ENCODE measurements around the gene PRR16. TPM values are rescaled to one million over a fixed set of nuclear protein-coding genes. Genes with fewer than 3 reads are reported as not detected.
A peak's percentile ranks its signal among the peaks of the same experiment; 100 is the strongest.
"Not testable (repeated sequence)": the region's sequence is repeated elsewhere in the genome, so short reads cannot be mapped to it uniquely, and the experiment has no call there.

The PRR16 gene
- total and polyA plus RNA-seq, 2 experiments from 2014 or later: 1.0 to 1.7 TPM

- TF ChIP-seq CREB1 (CRISPR knock-in tag; IDR thresholded peaks at IDR 0.05; ENCODE audit: low read depth) (peak; percentile 10; the same call in 1 of the 2 replicates), CTCF (conservative IDR thresholded peaks at IDR 0.05; ENCODE audit: low read depth in 2 of 2) (peak; percentile 71 to 85), ETS1 (IDR thresholded peaks at IDR 0.05) (no peak)
- H3K4me2 ChIP-seq: no peak overlapping the region
- Mint-ChIP-seq H3K9me3 (peaks cover 11% of the 10 kb centered on the region), H3K27me3 (ENCODE audit: insufficient read depth, low read depth, poor library complexity) (peaks cover 3% of the 10 kb centered on the region), H3K27ac (no peak overlapping the region), H3K4me1 (peaks cover 6% of the 10 kb centered on the region; the same call in 2 of the 3 replicates), H3K4me3 (no peak overlapping the region), H3K36me3 (ENCODE audit: low read depth) (peaks cover 3% of the 10 kb centered on the region; the same call in 1 of the 3 replicates)
- H2AFZ ChIP-seq: 0 out of 2 replicates have a peak overlapping the region, but pooled peaks have one; percentile 56
- H3K27ac ChIP-seq (ENCODE audit: low read depth): no peak overlapping the region
- no peak overlapping the region for H3K4me3 ChIP-seq
- H3K9me2 ChIP-seq (ENCODE audit: insufficient read depth): no peaks in the 10 kb centered on the region
- H3K79me2 ChIP-seq (replicated peaks; ENCODE audit: insufficient read depth): no peaks in the 10 kb centered on the region
- H4K20me1 ChIP-seq (replicated peaks; ENCODE audit: insufficient read depth): no peaks in the 10 kb centered on the region
- H3F3A ChIP-seq (replicated peaks; ENCODE audit: low read depth): no peaks in the 10 kb centered on the region
- H3K4me1 ChIP-seq (ENCODE audit: insufficient read depth): no peaks in the 10 kb centered on the region
- peaks cover 9% of the 10 kb centered on the region for H3K27me3 ChIP-seq (ENCODE audit: insufficient read depth)
- ATAC-seq: peak; percentile 81
- DNase-seq (ENCODE audit: low spot score): peak; percentile 72
- no peaks in the 10 kb centered on the region for H3K36me3 ChIP-seq (ENCODE audit: insufficient read depth)
Measured at GRCh38 chr5:120457839-120458507, 6.1 kb upstream of the PRR16 start.

GRCh38 chr5:120458508-120458847 is 5.6 kb upstream of the PRR16 start:
- H3K27ac Mint-ChIP-seq; H3K4me2 ChIP-seq; H3K79me2 ChIP-seq (replicated peaks; ENCODE audit: insufficient read depth); H3K27ac ChIP-seq (ENCODE audit: low read depth); H2AFZ ChIP-seq; H3K4me1 Mint-ChIP-seq; H3K36me3 ChIP-seq (ENCODE audit: insufficient read depth); H3F3A ChIP-seq (replicated peaks; ENCODE audit: low read depth); H3K36me3 Mint-ChIP-seq (ENCODE audit: low read depth); DNase-seq (ENCODE audit: low spot score); H3K4me3 Mint-ChIP-seq; ATAC-seq; H3K9me2 ChIP-seq (ENCODE audit: insufficient read depth); H3K4me3 ChIP-seq; H4K20me1 ChIP-seq (replicated peaks; ENCODE audit: insufficient read depth); H3K27me3 Mint-ChIP-seq (ENCODE audit: insufficient read depth, low read depth, poor library complexity); H3K4me1 ChIP-seq (ENCODE audit: insufficient read depth): not testable (repeated sequence)
- peaks cover 14% of the 10 kb centered on the region for H3K27me3 ChIP-seq (ENCODE audit: insufficient read depth)
- H3K9me3 Mint-ChIP-seq: peaks cover 11% of the 10 kb centered on the region

- Mint-ChIP-seq H3K36me3 (ENCODE audit: low read depth) (peaks cover 3% of the 10 kb centered on the region; the same call in 1 of the 3 replicates), H3K4me3 (no peak overlapping the region), H3K4me1 (peaks cover 10% of the 10 kb centered on the region), H3K9me3 (peaks cover 11% of the 10 kb centered on the region), H3K27me3 (ENCODE audit: insufficient read depth, low read depth, poor library complexity) (peaks cover 29% of the 10 kb centered on the region), H3K27ac (no peak overlapping the region)
- ATAC-seq (no peak), DNase-seq (ENCODE audit: low spot score) (no peak)
- peaks cover 12% of the 10 kb centered on the region; the same call in 1 of the 2 replicates for H3K4me1 ChIP-seq (ENCODE audit: insufficient read depth)
- H3K27ac ChIP-seq (ENCODE audit: low read depth): no peak overlapping the region
- no peak overlapping the region for H3K4me3 ChIP-seq
- no peaks in the 10 kb centered on the region for H3K36me3 ChIP-seq (ENCODE audit: insufficient read depth)
- no peak overlapping the region for H3K4me2 ChIP-seq
- no peak overlapping the region for H2AFZ ChIP-seq
- peaks cover 37% of the 10 kb centered on the region for H3K27me3 ChIP-seq (ENCODE audit: insufficient read depth)
- no peaks in the 10 kb centered on the region for H3K9me2 ChIP-seq (ENCODE audit: insufficient read depth)
- H4K20me1 ChIP-seq (replicated peaks; ENCODE audit: insufficient read depth): no peaks in the 10 kb centered on the region
- no peaks in the 10 kb centered on the region for H3K79me2 ChIP-seq (replicated peaks; ENCODE audit: insufficient read depth)
- peaks cover 3% of the 10 kb centered on the region; the same call in 1 of the 2 replicates for H3F3A ChIP-seq (replicated peaks; ENCODE audit: low read depth)
- TF ChIP-seq EZH2 (IDR thresholded peaks at IDR 0.05; ENCODE audit: low read depth, unreplicated experiment): no peak
- no peak for TF ChIP-seq EZH2phosphoT487 (IDR thresholded peaks at IDR 0.05; ENCODE audit: unreplicated experiment)
- TF ChIP-seq CTCF (conservative IDR thresholded peaks at IDR 0.05; ENCODE audit: low read depth in 2 of 2): no peak
- TF ChIP-seq REST (IDR thresholded peaks at IDR 0.05; ENCODE audit: unreplicated experiment): no peak
- TF ChIP-seq ZNF114 (CRISPR knock-in tag; IDR thresholded peaks at IDR 0.05): no peak
- no peak for TF ChIP-seq ETS1 (IDR thresholded peaks at IDR 0.05)
Measured at GRCh38 chr5:120461251-120461650, 2.8 kb upstream of the PRR16 start.

All from GM23338 (cell line).